Suprapubic skin (tissue), 4 donors: ENCODE data around the gene SDR42E1.

ENCODE experiments used
- CTCF ChIP-seq, 2 donors: fragments of 200-600 bp in 1 of 2; fragments of 450-650 bp in 1 of 2; sonication (generic) in 1 of 2; IDR thresholded peaks; one replicate each; pipeline ENCODE4 v1.5.1; 2016 to 2019; ENCODE audit warnings: antibody characterized with exemption in 2 of 2, mild to moderate bottlenecking in 1 of 2, moderate library complexity in 1 of 2
- EP300 ChIP-seq: sonication (generic); formaldehyde crosslinking; IDR thresholded peaks from one replicate; pipeline ENCODE4 v1.6.1; 2017; ENCODE audit warnings: antibody characterized with exemption
- POLR2A ChIP-seq, 2 donors: fragments of 450-650 bp; IDR thresholded peaks; one replicate each; pipeline ENCODE4 v1.6.1; 2017; ENCODE audit warnings: antibody characterized with exemption in 2 of 2, mild to moderate bottlenecking in 2 of 2, moderate library complexity in 2 of 2
- POLR2AphosphoS5 ChIP-seq, 3 donors: sonication (generic); formaldehyde crosslinking; IDR thresholded peaks; one replicate each; pipeline ENCODE4 v1.6.1; 2017; ENCODE audit warnings: antibody characterized with exemption in 3 of 3

DNA sequence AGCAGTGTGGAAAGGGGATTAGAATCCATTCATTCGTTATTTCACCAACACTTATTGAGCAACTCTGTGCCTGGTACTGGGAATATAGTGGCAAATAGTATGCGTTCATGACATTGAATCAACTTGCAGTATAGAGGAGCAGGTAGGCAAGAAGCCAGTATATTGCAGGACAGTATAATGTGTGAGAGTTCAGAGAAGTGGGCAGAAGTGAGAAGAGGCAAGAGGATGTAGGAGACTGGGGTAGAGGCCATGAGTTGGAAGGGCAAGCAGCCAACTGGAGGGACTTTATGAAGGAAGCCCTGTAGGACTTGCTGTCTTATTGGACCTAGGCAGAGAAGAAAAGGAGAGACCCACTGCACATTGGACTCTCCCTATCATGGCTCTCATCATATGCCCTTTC lies 36.1 kb upstream of the SDR42E1 start:
- TF ChIP-seq POLR2A (IDR thresholded peaks at IDR 0.05) (no peak), CTCF (IDR thresholded peaks at IDR 0.05) (no peak), POLR2AphosphoS5 (IDR thresholded peaks at IDR 0.05) (no peak), EP300 (no peak)
